K562 (cell line): ENCODE results near the gene JUNB. TPM values are rescaled to one million over a fixed set of nuclear protein-coding genes. Genes with fewer than 3 reads are reported as not detected.

Source experiments
- polyA plus RNA-seq, 8 experiments: library from polyadenylated mRNA; depleted of rRNA in 4 of 8; stranded (reverse) in 5 of 8; unstranded in 3 of 8; fragments of >200 nt; fragmentation: Nextera tagmentation in 2 of 8; fragmentation: Illumina TruSeq in 1 of 8; extraction: Ambion mirVana in 2 of 8; extraction: Trizol in 1 of 8; gene quantifications; 2 replicates each; pipeline versions ENCODE4 v1.2.1 to v1.2.3, GENCODE V29; 2011 to 2014; ENCODE audit warnings: inconsistent platforms in 1 of 8, missing spikeins in 1 of 8
- total RNA-seq, 7 experiments: library from RNA; depleted of rRNA in 6 of 7; stranded (reverse); fragments of >200 nt in 6 of 7; fragmentation: Illumina TruSeq in 2 of 7; extraction: Trizol in 2 of 7; gene quantifications; 2 replicates each; pipeline versions ENCODE4 v1.2.1 to v1.2.3, GENCODE V29; 2011 to 2021; ENCODE audit warnings: low replicate concordance in 1 of 7
- TF ChIP-seq, protein P1 (sequence below), 2 experiments: fragments of 450-650 bp; formaldehyde crosslinking in 1 of 2; IDR thresholded peaks; 2 replicates each; pipeline versions ENCODE4 v1.4.0 to v1.6.1; 2014 to 2020; ENCODE audit warnings: mild to moderate bottlenecking in 2 of 2, borderline replicate concordance in 1 of 2, low read depth in 1 of 2

JUNB gene
- total and polyA plus RNA-seq, 9 of the 15 experiments (the other 6 are each of a cell fraction or from before 2014, with no cell fraction given), result 0.23 to 88.1 (median 13.1) TPM

DNA sequence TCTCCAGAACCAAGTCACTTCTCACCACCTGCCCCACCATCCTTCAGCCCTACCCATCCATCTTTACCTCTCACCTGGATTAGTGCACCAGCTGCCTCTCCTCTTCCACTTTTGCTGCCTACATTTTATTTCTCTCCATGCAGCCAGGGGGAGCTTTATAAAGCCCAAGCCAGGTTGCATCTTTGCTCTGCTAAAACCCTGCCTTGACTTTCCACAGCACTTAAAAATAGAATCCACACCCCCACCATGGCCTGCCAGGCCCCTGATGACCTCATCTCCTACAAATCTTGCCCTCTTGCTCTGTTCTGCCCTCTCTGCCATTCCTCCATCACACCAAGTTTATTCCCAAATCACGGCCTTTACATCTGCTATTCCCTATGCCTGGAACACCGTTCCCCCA lies 17.7 kb upstream of the JUNB start (continued):
- TF ChIP-seq, protein P1, sequence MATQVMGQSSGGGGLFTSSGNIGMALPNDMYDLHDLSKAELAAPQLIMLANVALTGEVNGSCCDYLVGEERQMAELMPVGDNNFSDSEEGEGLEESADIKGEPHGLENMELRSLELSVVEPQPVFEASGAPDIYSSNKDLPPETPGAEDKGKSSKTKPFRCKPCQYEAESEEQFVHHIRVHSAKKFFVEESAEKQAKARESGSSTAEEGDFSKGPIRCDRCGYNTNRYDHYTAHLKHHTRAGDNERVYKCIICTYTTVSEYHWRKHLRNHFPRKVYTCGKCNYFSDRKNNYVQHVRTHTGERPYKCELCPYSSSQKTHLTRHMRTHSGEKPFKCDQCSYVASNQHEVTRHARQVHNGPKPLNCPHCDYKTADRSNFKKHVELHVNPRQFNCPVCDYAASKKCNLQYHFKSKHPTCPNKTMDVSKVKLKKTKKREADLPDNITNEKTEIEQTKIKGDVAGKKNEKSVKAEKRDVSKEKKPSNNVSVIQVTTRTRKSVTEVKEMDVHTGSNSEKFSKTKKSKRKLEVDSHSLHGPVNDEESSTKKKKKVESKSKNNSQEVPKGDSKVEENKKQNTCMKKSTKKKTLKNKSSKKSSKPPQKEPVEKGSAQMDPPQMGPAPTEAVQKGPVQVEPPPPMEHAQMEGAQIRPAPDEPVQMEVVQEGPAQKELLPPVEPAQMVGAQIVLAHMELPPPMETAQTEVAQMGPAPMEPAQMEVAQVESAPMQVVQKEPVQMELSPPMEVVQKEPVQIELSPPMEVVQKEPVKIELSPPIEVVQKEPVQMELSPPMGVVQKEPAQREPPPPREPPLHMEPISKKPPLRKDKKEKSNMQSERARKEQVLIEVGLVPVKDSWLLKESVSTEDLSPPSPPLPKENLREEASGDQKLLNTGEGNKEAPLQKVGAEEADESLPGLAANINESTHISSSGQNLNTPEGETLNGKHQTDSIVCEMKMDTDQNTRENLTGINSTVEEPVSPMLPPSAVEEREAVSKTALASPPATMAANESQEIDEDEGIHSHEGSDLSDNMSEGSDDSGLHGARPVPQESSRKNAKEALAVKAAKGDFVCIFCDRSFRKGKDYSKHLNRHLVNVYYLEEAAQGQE (IDR thresholded peaks at IDR 0.05; ENCODE audit: borderline replicate concordance), result 0 out of 2 replicates have a peak, but pooled peaks have one; percentile 9
- TF ChIP-seq, protein P1 (CRISPR knock-in tag; IDR thresholded peaks at IDR 0.05; ENCODE audit: low read depth), result no peak
